Tibial nerve (tissue), 4 donors: ENCODE data around the gene PCF11.

Experiments used
- CTCF ChIP-seq, 5 experiments: fragments of 200-600 bp in 3 of 5; fragments of 450-650 bp in 2 of 5; sonication (generic) in 3 of 5; IDR thresholded peaks; one replicate each; pipeline ENCODE4 v1.5.1; 2016 to 2019; ENCODE audit warnings: antibody characterized with exemption in 5 of 5, mild to moderate bottlenecking in 3 of 5, moderate library complexity in 2 of 5
- EP300 ChIP-seq, 2 donors: sonication (generic); formaldehyde crosslinking; IDR thresholded peaks; one replicate each; pipeline ENCODE4 v1.6.1; 2017; ENCODE audit warnings: antibody characterized with exemption in 2 of 2, mild to moderate bottlenecking in 1 of 2
- POLR2A ChIP-seq, 2 donors: fragments of 450-650 bp; IDR thresholded peaks; one replicate each; pipeline ENCODE4 v1.6.1; 2017; ENCODE audit warnings: antibody characterized with exemption in 2 of 2, mild to moderate bottlenecking in 2 of 2, moderate library complexity in 2 of 2

- TF ChIP-seq CTCF (IDR thresholded peaks at IDR 0.05): no peak
- no peak for TF ChIP-seq POLR2A (IDR thresholded peaks at IDR 0.05)
- TF ChIP-seq EP300 (IDR thresholded peaks at IDR 0.05): no peak
These were observed 49.3 kb downstream of the PCF11 start for GRCh38 chr11:83206221-83206620.
